ENCODE results near the gene SV2B.

Gene SV2B

DNA sequence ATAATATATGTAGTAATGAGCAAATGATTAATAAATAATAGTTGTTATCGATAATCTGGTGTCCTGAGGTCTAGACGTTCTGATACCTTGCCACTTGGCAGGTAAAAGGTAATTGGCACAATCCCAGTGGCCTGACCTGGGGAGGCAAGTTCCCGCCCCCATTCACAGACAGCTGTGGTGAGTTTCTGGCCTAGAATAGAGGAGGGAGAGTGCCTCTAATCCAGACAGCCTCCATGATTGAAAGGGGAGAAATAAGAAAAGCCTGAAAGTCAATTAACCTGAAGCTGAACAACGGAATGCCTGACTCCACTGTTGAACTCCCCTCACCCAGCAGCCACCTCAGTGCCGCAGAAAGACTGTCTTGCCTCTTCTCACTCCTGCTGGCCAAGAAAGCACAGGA is 38.1 kb upstream of the SV2B start (continued):
- TF ChIP-seq, protein P1, sequence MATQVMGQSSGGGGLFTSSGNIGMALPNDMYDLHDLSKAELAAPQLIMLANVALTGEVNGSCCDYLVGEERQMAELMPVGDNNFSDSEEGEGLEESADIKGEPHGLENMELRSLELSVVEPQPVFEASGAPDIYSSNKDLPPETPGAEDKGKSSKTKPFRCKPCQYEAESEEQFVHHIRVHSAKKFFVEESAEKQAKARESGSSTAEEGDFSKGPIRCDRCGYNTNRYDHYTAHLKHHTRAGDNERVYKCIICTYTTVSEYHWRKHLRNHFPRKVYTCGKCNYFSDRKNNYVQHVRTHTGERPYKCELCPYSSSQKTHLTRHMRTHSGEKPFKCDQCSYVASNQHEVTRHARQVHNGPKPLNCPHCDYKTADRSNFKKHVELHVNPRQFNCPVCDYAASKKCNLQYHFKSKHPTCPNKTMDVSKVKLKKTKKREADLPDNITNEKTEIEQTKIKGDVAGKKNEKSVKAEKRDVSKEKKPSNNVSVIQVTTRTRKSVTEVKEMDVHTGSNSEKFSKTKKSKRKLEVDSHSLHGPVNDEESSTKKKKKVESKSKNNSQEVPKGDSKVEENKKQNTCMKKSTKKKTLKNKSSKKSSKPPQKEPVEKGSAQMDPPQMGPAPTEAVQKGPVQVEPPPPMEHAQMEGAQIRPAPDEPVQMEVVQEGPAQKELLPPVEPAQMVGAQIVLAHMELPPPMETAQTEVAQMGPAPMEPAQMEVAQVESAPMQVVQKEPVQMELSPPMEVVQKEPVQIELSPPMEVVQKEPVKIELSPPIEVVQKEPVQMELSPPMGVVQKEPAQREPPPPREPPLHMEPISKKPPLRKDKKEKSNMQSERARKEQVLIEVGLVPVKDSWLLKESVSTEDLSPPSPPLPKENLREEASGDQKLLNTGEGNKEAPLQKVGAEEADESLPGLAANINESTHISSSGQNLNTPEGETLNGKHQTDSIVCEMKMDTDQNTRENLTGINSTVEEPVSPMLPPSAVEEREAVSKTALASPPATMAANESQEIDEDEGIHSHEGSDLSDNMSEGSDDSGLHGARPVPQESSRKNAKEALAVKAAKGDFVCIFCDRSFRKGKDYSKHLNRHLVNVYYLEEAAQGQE (tag by site-specific recombination; IDR thresholded peaks at IDR 0.05) = no peak
- TF ChIP-seq ZNF274 (IDR thresholded peaks at IDR 0.05; ENCODE audit: low read length) (no peak), ZNF274 (tag by site-specific recombination; IDR thresholded peaks at IDR 0.05; ENCODE audit: borderline replicate concordance) (no peak), ZNF423 (tag by site-specific recombination; IDR thresholded peaks at IDR 0.05) (no peak), PRDM1 (tag by site-specific recombination; IDR thresholded peaks at IDR 0.05) (no peak), ZNF302 (tag by site-specific recombination; IDR thresholded peaks at IDR 0.05; ENCODE audit: low read depth) (no peak), ZNF138 (tag by site-specific recombination; IDR thresholded peaks at IDR 0.05; ENCODE audit: borderline replicate concordance) (no peak), ZNF707 (tag by site-specific recombination; IDR thresholded peaks at IDR 0.05) (no peak)
- TF ChIP-seq, protein P2, sequence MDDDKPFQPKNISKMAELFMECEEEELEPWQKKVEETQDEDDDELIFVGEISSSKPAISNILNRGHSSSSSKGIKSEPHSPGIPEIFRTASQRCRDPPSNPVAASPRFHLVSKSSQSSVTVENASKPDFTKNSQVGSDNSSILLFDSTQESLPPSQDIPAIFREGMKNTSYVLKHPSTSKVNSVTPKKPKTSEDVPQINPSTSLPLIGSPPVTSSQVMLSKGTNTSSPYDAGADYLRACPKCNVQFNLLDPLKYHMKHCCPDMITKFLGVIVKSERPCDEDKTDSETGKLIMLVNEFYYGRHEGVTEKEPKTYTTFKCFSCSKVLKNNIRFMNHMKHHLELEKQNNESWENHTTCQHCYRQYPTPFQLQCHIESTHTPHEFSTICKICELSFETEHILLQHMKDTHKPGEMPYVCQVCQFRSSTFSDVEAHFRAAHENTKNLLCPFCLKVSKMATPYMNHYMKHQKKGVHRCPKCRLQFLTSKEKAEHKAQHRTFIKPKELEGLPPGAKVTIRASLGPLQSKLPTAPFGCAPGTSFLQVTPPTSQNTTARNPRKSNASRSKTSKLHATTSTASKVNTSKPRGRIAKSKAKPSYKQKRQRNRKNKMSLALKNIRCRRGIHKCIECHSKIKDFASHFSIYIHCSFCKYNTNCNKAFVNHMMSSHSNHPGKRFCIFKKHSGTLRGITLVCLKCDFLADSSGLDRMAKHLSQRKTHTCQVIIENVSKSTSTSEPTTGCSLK (tag by site-specific recombination; IDR thresholded peaks at IDR 0.05) = no peak

DNA sequence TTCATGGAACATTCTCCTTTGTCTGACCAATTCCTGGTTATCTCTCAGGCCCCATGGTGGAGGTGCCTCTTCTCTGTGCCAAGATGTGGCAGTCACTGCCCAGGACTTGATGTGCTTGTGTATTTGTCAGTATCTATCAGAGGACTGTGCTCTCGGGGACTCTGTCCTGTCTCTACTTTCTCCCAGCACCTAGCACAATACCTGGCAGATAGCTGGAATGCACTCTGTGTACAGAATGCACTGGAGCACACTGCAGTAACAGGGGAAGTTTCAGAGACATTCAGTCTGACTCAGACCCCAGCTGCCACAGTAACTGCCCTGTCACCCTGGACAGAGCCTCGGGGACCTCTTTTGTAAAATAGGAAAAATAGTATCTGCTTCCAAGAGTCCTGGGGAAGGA is 34.6 kb upstream of the SV2B start:
- no peaks in the 10 kb centered on the region for H3K4me1 ChIP-seq (ENCODE audit: control insufficient read depth, insufficient read depth, low read length)
- no peaks in the 10 kb centered on the region for H3K36me3 ChIP-seq (ENCODE audit: control insufficient read depth in 2 of 2, insufficient read depth in 1 of 2, low read length in 2 of 2)
- no peak overlapping the region for H3K27ac ChIP-seq (ENCODE audit: extremely low read depth, low read depth, low read length)
- CTCF ChIA-PET = interaction anchor here (0.7 to 1.4 kb wide), 2 partner anchors 9 to 10 kb away, joined by 3 to 4 read pairs; no protein-coding TSS in a partner anchor
- H3K9me3 ChIP-seq (ENCODE audit: control insufficient read depth, insufficient read depth, low read depth, low read length) = no peaks in the 10 kb centered on the region; the same call in 1 of the 2 replicates
- TF ChIP-seq SETDB1 (IDR thresholded peaks at IDR 0.05; ENCODE audit: insufficient read length, low read length) (no peak), ZNF654 (tag by site-specific recombination; IDR thresholded peaks at IDR 0.05; ENCODE audit: low read depth) (no peak), ZNF473 (tag by site-specific recombination; IDR thresholded peaks at IDR 0.05) (no peak), ZNF624 (tag by site-specific recombination; IDR thresholded peaks at IDR 0.05) (no peak)
- TF ChIP-seq, protein P3, sequence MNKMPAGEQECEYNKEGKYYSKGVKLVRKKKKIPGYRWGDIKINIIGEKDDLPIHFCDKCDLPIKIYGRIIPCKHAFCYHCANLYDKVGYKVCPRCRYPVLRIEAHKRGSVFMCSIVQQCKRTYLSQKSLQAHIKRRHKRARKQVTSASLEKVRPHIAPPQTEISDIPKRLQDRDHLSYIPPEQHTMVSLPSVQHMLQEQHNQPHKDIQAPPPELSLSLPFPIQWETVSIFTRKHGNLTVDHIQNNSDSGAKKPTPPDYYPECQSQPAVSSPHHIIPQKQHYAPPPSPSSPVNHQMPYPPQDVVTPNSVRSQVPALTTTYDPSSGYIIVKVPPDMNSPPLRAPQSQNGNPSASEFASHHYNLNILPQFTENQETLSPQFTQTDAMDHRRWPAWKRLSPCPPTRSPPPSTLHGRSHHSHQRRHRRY (tag by site-specific recombination; IDR thresholded peaks at IDR 0.05) = no peak
- POLR2A ChIA-PET = no interaction called here
- no peak overlapping the region for H3K4me3 ChIP-seq (ENCODE audit: low read depth, low read length)

DNA sequence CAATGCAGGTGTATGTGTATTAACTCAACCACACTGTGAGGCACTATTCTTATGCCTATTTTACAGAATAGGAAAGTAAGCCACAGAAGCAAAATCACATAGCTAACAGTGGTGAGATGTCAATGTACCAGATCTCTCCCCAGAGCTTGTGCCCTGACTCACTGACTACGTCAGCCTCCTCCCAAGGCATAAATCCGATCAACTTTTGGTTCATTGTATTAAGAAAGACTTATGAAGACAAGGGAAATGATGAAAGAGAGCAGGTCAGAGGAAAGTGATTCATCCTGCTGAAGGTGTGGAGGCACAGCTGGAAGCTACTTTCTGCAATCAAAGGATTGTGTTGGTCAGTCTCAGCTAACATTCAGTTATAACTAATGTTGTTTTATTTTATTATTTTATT is 33.0 kb upstream of the SV2B start:
- ChIA-PET POLR2A (no interaction called here), CTCF (interaction anchor here (0.6 to 1.1 kb wide), 2 partner anchors 179 to 337 kb away, joined by 3 read pairs; no protein-coding TSS in a partner anchor)
- no peaks in the 10 kb centered on the region for H3K4me1 ChIP-seq (ENCODE audit: control insufficient read depth, insufficient read depth, low read length)
- H3K27ac ChIP-seq (ENCODE audit: extremely low read depth, low read depth, low read length) = no peak overlapping the region
- TF ChIP-seq, protein P1 (tag by site-specific recombination; IDR thresholded peaks at IDR 0.05) = no peak
- no peak for TF ChIP-seq SETDB1 (IDR thresholded peaks at IDR 0.05; ENCODE audit: insufficient read length, low read length)
- no peak for TF ChIP-seq FEZF1 (tag by site-specific recombination; IDR thresholded peaks at IDR 0.05)
- TF ChIP-seq ZNF658 (tag by site-specific recombination; IDR thresholded peaks at IDR 0.05) = no peak
- no peak for TF ChIP-seq ZNF785 (tag by site-specific recombination; IDR thresholded peaks at IDR 0.05)
- no peak for TF ChIP-seq ZNF10 (tag by site-specific recombination; IDR thresholded peaks at IDR 0.05)
- TF ChIP-seq ZNF404 (tag by site-specific recombination; IDR thresholded peaks at IDR 0.05) = no peak
- TF ChIP-seq, protein P4, sequence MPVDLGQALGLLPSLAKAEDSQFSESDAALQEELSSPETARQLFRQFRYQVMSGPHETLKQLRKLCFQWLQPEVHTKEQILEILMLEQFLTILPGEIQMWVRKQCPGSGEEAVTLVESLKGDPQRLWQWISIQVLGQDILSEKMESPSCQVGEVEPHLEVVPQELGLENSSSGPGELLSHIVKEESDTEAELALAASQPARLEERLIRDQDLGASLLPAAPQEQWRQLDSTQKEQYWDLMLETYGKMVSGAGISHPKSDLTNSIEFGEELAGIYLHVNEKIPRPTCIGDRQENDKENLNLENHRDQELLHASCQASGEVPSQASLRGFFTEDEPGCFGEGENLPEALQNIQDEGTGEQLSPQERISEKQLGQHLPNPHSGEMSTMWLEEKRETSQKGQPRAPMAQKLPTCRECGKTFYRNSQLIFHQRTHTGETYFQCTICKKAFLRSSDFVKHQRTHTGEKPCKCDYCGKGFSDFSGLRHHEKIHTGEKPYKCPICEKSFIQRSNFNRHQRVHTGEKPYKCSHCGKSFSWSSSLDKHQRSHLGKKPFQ (tag by site-specific recombination; IDR thresholded peaks at IDR 0.05) = no peak
- no peaks in the 10 kb centered on the region for H3K36me3 ChIP-seq (ENCODE audit: control insufficient read depth in 2 of 2, insufficient read depth in 1 of 2, low read length in 2 of 2)
- no peaks in the 10 kb centered on the region for H3K9me3 ChIP-seq (ENCODE audit: control insufficient read depth, insufficient read depth, low read depth, low read length)
- no peak overlapping the region for H3K4me3 ChIP-seq (ENCODE audit: low read depth, low read length)
